Osteocyte (in vitro differentiated cells): ENCODE results near the gene OR7G3. TPM values are rescaled to one million over a fixed set of nuclear protein-coding genes. Genes with fewer than 3 reads are reported as not detected.

ENCODE experiments used
- DNase-seq: peaks from one replicate; pipeline ENCODE4 v3.0.0; 2021; ENCODE audit warnings: mixed read lengths; ENCODE audit not compliant: unreplicated experiment; ENCODE audit errors: extremely low spot score
- H3K27ac Mint-ChIP-seq: one replicate; pipeline ENCODE4 v1.8.0; 2021; ENCODE audit warnings: mild to moderate bottlenecking, mixed read lengths; ENCODE audit not compliant: unreplicated experiment
- H3K27me3 Mint-ChIP-seq: one replicate; pipeline ENCODE4 v1.8.0; 2021; ENCODE audit warnings: mixed read lengths; ENCODE audit not compliant: unreplicated experiment
- H3K36me3 Mint-ChIP-seq: one replicate; pipeline ENCODE4 v1.8.0; 2021; ENCODE audit warnings: mixed read lengths; ENCODE audit not compliant: unreplicated experiment
- H3K4me1 Mint-ChIP-seq: one replicate; pipeline ENCODE4 v1.8.0; 2021; ENCODE audit warnings: mixed read lengths; ENCODE audit not compliant: unreplicated experiment
- H3K4me3 Mint-ChIP-seq: one replicate; pipeline ENCODE4 v1.8.0; 2021; ENCODE audit warnings: mild to moderate bottlenecking, moderate library complexity, mixed read lengths; ENCODE audit not compliant: unreplicated experiment
- H3K9me3 Mint-ChIP-seq: one replicate; pipeline ENCODE4 v1.8.0; 2021; ENCODE audit warnings: mixed read lengths; ENCODE audit not compliant: unreplicated experiment
- total RNA-seq: library from RNA; stranded (reverse); gene quantifications from 2 replicates; pipeline ENCODE4 v1.2.1, GENCODE V29; 2021
- TF ChIP-seq, protein P1 (sequence below): fragments of 200-600 bp; sonication (generic); IDR thresholded peaks from 2 replicates; pipeline ENCODE4 v1.5.0; 2021; ENCODE audit warnings: antibody characterized with exemption, mild to moderate bottlenecking, moderate library complexity

OR7G3 gene
- total RNA-seq, 1 donor from 2014 or later: not detected

DNA sequence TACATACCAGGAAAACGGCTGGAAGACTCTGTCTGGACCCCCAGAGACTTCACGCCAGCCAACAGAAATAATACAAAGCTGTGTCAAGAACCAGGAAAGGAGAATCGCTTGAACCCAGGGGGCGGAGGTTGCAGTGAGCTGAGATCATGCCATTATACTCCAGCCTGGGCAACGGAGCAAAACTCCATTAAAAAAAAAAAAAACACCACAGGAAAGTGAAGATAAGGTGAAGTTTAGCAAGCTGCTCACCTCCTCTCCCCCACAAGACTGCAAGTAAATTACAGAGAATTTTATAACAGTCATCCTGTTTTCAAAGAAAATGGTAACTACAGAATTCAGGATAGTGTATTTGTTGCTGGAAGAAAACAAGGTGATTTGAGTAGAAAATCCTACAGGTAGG, 10.2 kb downstream of the OR7G3 start:
- no peaks in the 10 kb centered on the region for H3K27me3 Mint-ChIP-seq
- H3K27ac Mint-ChIP-seq: no peak overlapping the region
- TF ChIP-seq, protein P1, sequence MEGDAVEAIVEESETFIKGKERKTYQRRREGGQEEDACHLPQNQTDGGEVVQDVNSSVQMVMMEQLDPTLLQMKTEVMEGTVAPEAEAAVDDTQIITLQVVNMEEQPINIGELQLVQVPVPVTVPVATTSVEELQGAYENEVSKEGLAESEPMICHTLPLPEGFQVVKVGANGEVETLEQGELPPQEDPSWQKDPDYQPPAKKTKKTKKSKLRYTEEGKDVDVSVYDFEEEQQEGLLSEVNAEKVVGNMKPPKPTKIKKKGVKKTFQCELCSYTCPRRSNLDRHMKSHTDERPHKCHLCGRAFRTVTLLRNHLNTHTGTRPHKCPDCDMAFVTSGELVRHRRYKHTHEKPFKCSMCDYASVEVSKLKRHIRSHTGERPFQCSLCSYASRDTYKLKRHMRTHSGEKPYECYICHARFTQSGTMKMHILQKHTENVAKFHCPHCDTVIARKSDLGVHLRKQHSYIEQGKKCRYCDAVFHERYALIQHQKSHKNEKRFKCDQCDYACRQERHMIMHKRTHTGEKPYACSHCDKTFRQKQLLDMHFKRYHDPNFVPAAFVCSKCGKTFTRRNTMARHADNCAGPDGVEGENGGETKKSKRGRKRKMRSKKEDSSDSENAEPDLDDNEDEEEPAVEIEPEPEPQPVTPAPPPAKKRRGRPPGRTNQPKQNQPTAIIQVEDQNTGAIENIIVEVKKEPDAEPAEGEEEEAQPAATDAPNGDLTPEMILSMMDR: no peak
- DNase-seq: no peak
- H3K36me3 Mint-ChIP-seq: no peaks in the 10 kb centered on the region
- H3K4me1 Mint-ChIP-seq: no peaks in the 10 kb centered on the region
- H3K9me3 Mint-ChIP-seq: peaks cover 22% of the 10 kb centered on the region
- H3K4me3 Mint-ChIP-seq: no peak overlapping the region

GRCh38 chr19:9115307-9115813, 11.4 kb downstream of the OR7G3 start, which contains the start of gene OR7G1:
Gene OR7G1, minus strand, starts transcription at chr19:9115763. Its CDS starts 0 bp downstream, at chr19:9115763.
- H3K9me3 Mint-ChIP-seq: peaks cover 16% of the 10 kb centered on the region
- H3K4me1 Mint-ChIP-seq: no peaks in the 10 kb centered on the region
- no peaks in the 10 kb centered on the region for H3K27me3 Mint-ChIP-seq
- H3K36me3 Mint-ChIP-seq: no peaks in the 10 kb centered on the region
- TF ChIP-seq, protein P1: no peak
- no peak for DNase-seq
- H3K4me3 Mint-ChIP-seq: no peak within 1 kb of the TSS
- no peak within 1 kb of the TSS for H3K27ac Mint-ChIP-seq

DNA sequence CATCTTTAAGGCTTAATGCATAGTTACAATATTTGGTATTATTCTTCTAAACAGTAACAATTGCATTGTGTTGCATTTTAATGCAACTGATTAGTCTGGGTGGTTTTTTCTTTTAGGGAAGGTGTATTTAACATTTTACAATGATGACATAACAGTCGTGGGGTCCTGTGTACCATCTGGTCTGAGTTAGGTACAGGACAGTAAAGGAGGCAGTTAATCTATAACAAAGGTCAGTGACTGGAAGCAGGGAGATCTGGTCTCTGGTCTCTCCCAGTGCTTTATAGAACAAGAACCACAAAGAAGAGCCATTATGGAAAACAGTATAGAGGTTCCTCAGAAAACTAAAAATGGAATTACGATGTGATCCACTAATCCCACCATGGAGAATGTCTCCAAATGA, 16.8 kb downstream of the OR7G3 start:
- TF ChIP-seq, protein P1: no peak
- H3K27me3 Mint-ChIP-seq: no peaks in the 10 kb centered on the region
- H3K4me3 Mint-ChIP-seq: no peak overlapping the region
- H3K27ac Mint-ChIP-seq: no peak overlapping the region
- H3K4me1 Mint-ChIP-seq: no peaks in the 10 kb centered on the region
- no peak for DNase-seq
- H3K36me3 Mint-ChIP-seq: no peaks in the 10 kb centered on the region
- H3K9me3 Mint-ChIP-seq: peaks cover 8% of the 10 kb centered on the region

GRCh38 chr19:9107375-9107774, 19.4 kb downstream of the OR7G3 start, which contains the start of gene OR7G2:
Gene OR7G2, minus strand, starts transcription at chr19:9107475. Its CDS starts 4,232 bp downstream, at chr19:9103243.
- no peaks in the 10 kb centered on the region for H3K36me3 Mint-ChIP-seq
- no peak within 1 kb of the TSS for H3K4me3 Mint-ChIP-seq
- no peaks in the 10 kb centered on the region for H3K27me3 Mint-ChIP-seq
- H3K9me3 Mint-ChIP-seq: peaks cover 4% of the 10 kb centered on the region
- TF ChIP-seq, protein P1: no peak
- no peak within 1 kb of the TSS for H3K27ac Mint-ChIP-seq
- DNase-seq: no peak
- H3K4me1 Mint-ChIP-seq: no peaks in the 10 kb centered on the region

DNA sequence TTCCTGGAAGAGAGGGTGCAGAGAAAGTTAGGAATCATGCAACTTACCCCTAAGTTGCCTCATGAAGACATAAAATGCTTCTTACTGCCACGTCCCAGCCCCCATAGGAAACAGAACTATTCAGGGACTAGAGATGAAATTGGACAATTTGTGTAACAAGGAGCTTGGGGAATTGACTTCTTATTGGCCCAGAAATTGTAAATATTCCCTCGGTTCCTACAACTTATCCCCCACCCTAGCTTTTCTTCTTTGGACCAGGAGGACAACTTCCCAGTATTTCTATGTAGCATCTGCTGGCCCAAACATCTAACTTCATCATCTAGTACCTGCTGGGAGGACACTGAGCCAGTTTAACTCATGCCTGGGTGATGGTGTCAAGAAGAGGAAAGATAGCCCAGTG, 40.0 kb downstream of the OR7G3 start, which contains the start of gene OR1M1:
TSS of gene OR1M1 (plus strand) at position 301 of the 400 bp plus-strand sequence. CDS start 6,184 bp downstream, outside the sequence.
- no peak for DNase-seq
- H3K27ac Mint-ChIP-seq: no peak within 1 kb of the TSS
- no peaks in the 10 kb centered on the region for H3K4me1 Mint-ChIP-seq
- peaks cover 11% of the 10 kb centered on the region for H3K9me3 Mint-ChIP-seq
- no peak within 1 kb of the TSS for H3K4me3 Mint-ChIP-seq
- TF ChIP-seq, protein P1: no peak
- no peaks in the 10 kb centered on the region for H3K27me3 Mint-ChIP-seq
- H3K36me3 Mint-ChIP-seq: no peaks in the 10 kb centered on the region
